H9 (cell line): Measurements from ENCODE around the gene ATG2B. TPM values are rescaled to one million over a fixed set of nuclear protein-coding genes. Genes with fewer than 3 reads are reported as not detected.

Source experiments
- DNase-seq: peaks from one replicate; pipeline ENCODE4 v3.0.0-alpha.2; 2017
- H2AFZ ChIP-seq: one replicate; pipeline ENCODE4 v1.6.1; 2013; ENCODE audit warnings: mild to moderate bottlenecking, low read length, control low read depth, moderate library complexity
- H2AK5ac ChIP-seq: 2 replicates; pipeline ENCODE4 v1.6.1; 2013; ENCODE audit warnings: low read length, control low read depth, mixed read lengths; ENCODE audit not compliant: insufficient read length
- H2BK120ac ChIP-seq: one replicate; pipeline ENCODE4 v1.6.1; 2013; ENCODE audit warnings: low read depth, mild to moderate bottlenecking, low read length, control low read depth, inconsistent platforms; ENCODE audit not compliant: poor library complexity, severe bottlenecking
- H2BK12ac ChIP-seq: 2 replicates; pipeline ENCODE4 v1.6.1; 2013; ENCODE audit warnings: low read length, control low read depth, mixed read lengths, low read depth; ENCODE audit not compliant: insufficient read length
- H2BK15ac ChIP-seq: 2 replicates; pipeline ENCODE4 v1.6.1; 2013; ENCODE audit warnings: low read depth, low read length, control low read depth
- H2BK20ac ChIP-seq: one replicate; pipeline ENCODE4 v1.6.1; 2013; ENCODE audit warnings: low read depth, mild to moderate bottlenecking, low read length, control low read depth, inconsistent platforms; ENCODE audit not compliant: poor library complexity, severe bottlenecking
- H2BK5ac ChIP-seq: 2 replicates; pipeline ENCODE4 v1.6.1; 2013; ENCODE audit warnings: low read length, control low read depth, mixed read lengths; ENCODE audit not compliant: insufficient read length
- H3K14ac ChIP-seq: 2 replicates; pipeline ENCODE4 v1.6.1; 2013; ENCODE audit warnings: low read length, control low read depth; ENCODE audit not compliant: insufficient read depth
- H3K18ac ChIP-seq: 2 replicates; pipeline ENCODE4 v1.6.1; 2013; ENCODE audit warnings: low read depth, mild to moderate bottlenecking, mixed read lengths, low read length, control low read depth; ENCODE audit not compliant: insufficient read length
- H3K23ac ChIP-seq: 2 replicates; pipeline ENCODE4 v1.6.1; 2013; ENCODE audit warnings: low read length, control low read depth, mixed read lengths, low read depth; ENCODE audit not compliant: insufficient read length
- H3K23me2 ChIP-seq: 2 replicates; pipeline ENCODE4 v1.6.1; 2013; ENCODE audit warnings: low read depth, mild to moderate bottlenecking, mixed read lengths, low read length, control low read depth; ENCODE audit not compliant: insufficient read length, poor library complexity, severe bottlenecking
- H3K27ac ChIP-seq: 2 replicates; pipeline ENCODE4 v1.5.1; 2013; ENCODE audit warnings: low read length, control low read depth, mixed read lengths, low read depth; ENCODE audit not compliant: insufficient read length
- H3K27me3 ChIP-seq: 2 replicates; pipeline ENCODE4 v1.6.1; 2013; ENCODE audit warnings: low read length, control low read depth, inconsistent platforms; ENCODE audit not compliant: insufficient read depth
- H3K4ac ChIP-seq: 2 replicates; pipeline ENCODE4 v1.6.1; 2013; ENCODE audit warnings: low read depth, mild to moderate bottlenecking, control low read depth, inconsistent platforms, low read length, moderate library complexity
- H3K4me1 ChIP-seq: 2 replicates; pipeline ENCODE4 v1.6.1; 2013; ENCODE audit warnings: low read length, control low read depth, inconsistent platforms; ENCODE audit not compliant: insufficient read depth
- H3K4me2 ChIP-seq: 2 replicates; pipeline ENCODE4 v1.6.1; 2013; ENCODE audit warnings: low read length, control low read depth, mixed read lengths; ENCODE audit not compliant: insufficient read length, insufficient read depth
- H3K56ac ChIP-seq: 2 replicates; pipeline ENCODE4 v1.6.1; 2013; ENCODE audit warnings: low read depth, mild to moderate bottlenecking, mixed read lengths, low read length, control low read depth; ENCODE audit not compliant: insufficient read length
- H3K79me1 ChIP-seq: 2 replicates; pipeline ENCODE4 v1.6.1; 2013; ENCODE audit warnings: low read depth, mild to moderate bottlenecking, moderate library complexity, low read length, control low read depth, inconsistent platforms; ENCODE audit not compliant: insufficient read depth, poor library complexity, severe bottlenecking
- H3K79me2 ChIP-seq: 2 replicates; pipeline ENCODE4 v1.6.1; 2013; ENCODE audit warnings: low read length, control low read depth, inconsistent platforms; ENCODE audit not compliant: insufficient read depth
- H3K9ac ChIP-seq: 2 replicates; pipeline ENCODE4 v1.6.1; 2013; ENCODE audit warnings: low read length, control low read depth, mixed read lengths; ENCODE audit not compliant: insufficient read length; ENCODE audit errors: extremely low read depth
- H3K9me3 ChIP-seq: one replicate; pipeline ENCODE4 v1.6.1; 2013; ENCODE audit warnings: low read depth, low read length, inconsistent platforms; ENCODE audit not compliant: control insufficient read depth
- H3T11ph ChIP-seq: one replicate; pipeline ENCODE4 v1.6.1; 2013; ENCODE audit warnings: mild to moderate bottlenecking, low read length, control low read depth, inconsistent platforms
- H4K20me1 ChIP-seq: one replicate; pipeline ENCODE4 v1.6.1; 2013; ENCODE audit not compliant: control insufficient read depth, insufficient read length, insufficient read depth
- H4K5ac ChIP-seq: 2 replicates; pipeline ENCODE4 v1.6.1; 2013; ENCODE audit warnings: low read depth, mild to moderate bottlenecking, mixed read lengths, low read length, control low read depth; ENCODE audit not compliant: insufficient read length
- H4K8ac ChIP-seq: replicated peaks from 2 replicates; pipeline ENCODE4 v1.6.1; 2013; ENCODE audit warnings: low read length, control low read depth, mixed read lengths, low read depth; ENCODE audit not compliant: insufficient read length
- H4K91ac ChIP-seq: 2 replicates; pipeline ENCODE4 v1.6.1; 2013; ENCODE audit warnings: low read depth, mild to moderate bottlenecking, moderate library complexity, mixed read lengths, low read length, control low read depth; ENCODE audit not compliant: insufficient read length
- H3K27ac Mint-ChIP-seq, 3 experiments: 2 replicates in 2 of 3; 3 replicates in 1 of 3; pipeline ENCODE4 v1.8.0; 2020 to 2021; ENCODE audit warnings: mixed read lengths in 3 of 3, mild to moderate bottlenecking in 1 of 3, moderate library complexity in 1 of 3
- H3K27me3 Mint-ChIP-seq: 2 replicates; pipeline ENCODE4 v1.8.0; 2021; ENCODE audit warnings: low read depth, mild to moderate bottlenecking, moderate library complexity, mixed read lengths
- H3K36me3 Mint-ChIP-seq, 3 experiments: 2 replicates in 2 of 3; 3 replicates in 1 of 3; pipeline ENCODE4 v1.8.0; 2020 to 2021; ENCODE audit warnings: low read depth in 3 of 3, mixed read lengths in 3 of 3; ENCODE audit not compliant: insufficient read depth in 1 of 3
- H3K4me1 Mint-ChIP-seq, 2 experiments: 2 replicates each; pipeline ENCODE4 v1.8.0; 2020; ENCODE audit warnings: mixed read lengths in 2 of 2
- H3K4me3 Mint-ChIP-seq, 2 experiments: 2 replicates in 1 of 2; 3 replicates in 1 of 2; pipeline ENCODE4 v1.8.0; 2020 to 2021; ENCODE audit warnings: mild to moderate bottlenecking in 2 of 2, mixed read lengths in 2 of 2, moderate library complexity in 1 of 2
- H3K9me3 Mint-ChIP-seq, 2 experiments: 2 replicates in 1 of 2; 3 replicates in 1 of 2; pipeline ENCODE4 v1.8.0; 2020; ENCODE audit warnings: mild to moderate bottlenecking in 2 of 2, mixed read lengths in 2 of 2, moderate library complexity in 1 of 2
- WGBS: extraction: QIAGEN DNeasy Blood & Tissue Kit; methylation state at CpG from one replicate; pipeline ENCODE4 v1.1.7; 2013; ENCODE audit warnings: missing lambda C conversion rate, low lambda C conversion rate, mixed read lengths; ENCODE audit not compliant: insufficient read length; ENCODE audit errors: extremely low coverage; 5-methylcytosine and 5-hydroxymethylcytosine counted together
- total RNA-seq: library from RNA; stranded (reverse); gene quantifications from 2 replicates; pipeline ENCODE4 v1.2.1, GENCODE V29; 2021
- TF ChIP-seq, protein P1 (sequence below): fragments of 200-600 bp; sonication (generic); conservative IDR thresholded peaks from 3 replicates; pipeline ENCODE4 v1.8.0; 2021; ENCODE audit warnings: antibody characterized with exemption, mild to moderate bottlenecking

ATG2B gene
- total RNA-seq, 1 experiment from 2014 or later, result 12.6 TPM

DNA sequence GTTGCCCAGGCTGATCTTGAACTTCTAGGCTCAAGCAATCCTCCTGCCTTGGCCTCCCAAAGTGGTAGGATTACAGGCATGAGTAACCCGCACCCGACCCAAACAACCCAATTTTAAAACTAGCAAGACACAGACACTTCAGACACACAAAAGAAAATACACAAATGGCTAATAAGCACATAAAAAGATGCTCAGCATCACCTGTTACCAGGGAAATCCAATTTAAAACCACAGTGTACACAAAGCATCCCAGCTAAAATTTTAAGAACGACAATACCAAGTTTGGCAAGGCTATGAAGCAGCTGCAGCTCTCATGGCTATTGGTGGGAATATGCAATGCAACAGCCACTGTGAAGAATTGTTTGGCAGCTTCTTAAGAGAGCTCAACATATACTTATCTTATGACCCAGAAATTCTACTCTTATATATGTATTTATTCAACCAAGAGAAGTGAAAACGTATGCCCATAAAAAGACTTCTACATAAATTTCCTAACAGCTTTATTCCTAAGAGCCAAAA lies 65.1 kb downstream of the ATG2B start:
- no peaks in the 10 kb centered on the region for H3K23me2 ChIP-seq
- no peak overlapping the region for H3K4ac ChIP-seq
- H3K27me3 Mint-ChIP-seq, result no peaks in the 10 kb centered on the region
- H3K18ac ChIP-seq, result no peak overlapping the region
- H3K9ac ChIP-seq, result no peak overlapping the region
- no peaks in the 10 kb centered on the region for H3K79me2 ChIP-seq
- no peak overlapping the region for H2BK15ac ChIP-seq
- no peak overlapping the region for H2BK120ac ChIP-seq
- H2BK5ac ChIP-seq, result no peak overlapping the region
- no peak overlapping the region for H2AK5ac ChIP-seq
- no peak overlapping the region for H3K23ac ChIP-seq
- H2AFZ ChIP-seq, result no peak overlapping the region
- H4K91ac ChIP-seq, result no peak overlapping the region
- H2BK20ac ChIP-seq, result no peak overlapping the region
- H3K14ac ChIP-seq, result no peak overlapping the region
- H4K8ac ChIP-seq, result no peak overlapping the region
- H3K79me1 ChIP-seq, result no peaks in the 10 kb centered on the region
- H3K36me3 Mint-ChIP-seq, result peaks cover 0 to 3% (median 0%) of the 10 kb centered on the region in 3 experiments; a peak in 2 of 7 replicates
- no peak overlapping the region for H3K27ac ChIP-seq
- peaks cover 2 to 7% of the 10 kb centered on the region in 2 experiments; a peak in 1 of 4 replicates for H3K4me1 Mint-ChIP-seq
- H3K56ac ChIP-seq, result no peak overlapping the region
- H2BK12ac ChIP-seq, result no peak overlapping the region
- TF ChIP-seq, protein P1, sequence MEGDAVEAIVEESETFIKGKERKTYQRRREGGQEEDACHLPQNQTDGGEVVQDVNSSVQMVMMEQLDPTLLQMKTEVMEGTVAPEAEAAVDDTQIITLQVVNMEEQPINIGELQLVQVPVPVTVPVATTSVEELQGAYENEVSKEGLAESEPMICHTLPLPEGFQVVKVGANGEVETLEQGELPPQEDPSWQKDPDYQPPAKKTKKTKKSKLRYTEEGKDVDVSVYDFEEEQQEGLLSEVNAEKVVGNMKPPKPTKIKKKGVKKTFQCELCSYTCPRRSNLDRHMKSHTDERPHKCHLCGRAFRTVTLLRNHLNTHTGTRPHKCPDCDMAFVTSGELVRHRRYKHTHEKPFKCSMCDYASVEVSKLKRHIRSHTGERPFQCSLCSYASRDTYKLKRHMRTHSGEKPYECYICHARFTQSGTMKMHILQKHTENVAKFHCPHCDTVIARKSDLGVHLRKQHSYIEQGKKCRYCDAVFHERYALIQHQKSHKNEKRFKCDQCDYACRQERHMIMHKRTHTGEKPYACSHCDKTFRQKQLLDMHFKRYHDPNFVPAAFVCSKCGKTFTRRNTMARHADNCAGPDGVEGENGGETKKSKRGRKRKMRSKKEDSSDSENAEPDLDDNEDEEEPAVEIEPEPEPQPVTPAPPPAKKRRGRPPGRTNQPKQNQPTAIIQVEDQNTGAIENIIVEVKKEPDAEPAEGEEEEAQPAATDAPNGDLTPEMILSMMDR, result no peak
- no CpG with 5 or more reads among the region's 4 CpGs for WGBS
- H3K4me2 ChIP-seq, result no peak overlapping the region
- no peaks in the 10 kb centered on the region for H3K4me1 ChIP-seq
- no peaks in the 10 kb centered on the region for H3K27me3 ChIP-seq
- H3K9me3 ChIP-seq, result no peaks in the 10 kb centered on the region
- H4K20me1 ChIP-seq, result no peaks in the 10 kb centered on the region
- H4K5ac ChIP-seq, result no peak overlapping the region
- no peak overlapping the region for H3K4me3 Mint-ChIP-seq
- H3K9me3 Mint-ChIP-seq, result no peaks in the 10 kb centered on the region
- H3K27ac Mint-ChIP-seq, result no peak overlapping the region
- no peak overlapping the region for H3T11ph ChIP-seq
- DNase-seq, result no peak
